Panc1 (cell line): ENCODE data around the gene TRIM25.
A peak's percentile ranks its signal among the peaks of the same experiment; 100 is the strongest.

Experiments
- POLR2AphosphoS5 ChIP-seq: IDR thresholded peaks from 2 replicates; pipeline ENCODE4 v1.6.1; 2012; ENCODE audit warnings: mild to moderate bottlenecking, low read depth, low read length, moderate library complexity
- SIN3A ChIP-seq: IDR thresholded peaks from 2 replicates; pipeline ENCODE4 v1.6.1; 2012; ENCODE audit warnings: low read depth, mild to moderate bottlenecking, low read length, moderate library complexity, borderline replicate concordance; ENCODE audit not compliant: insufficient read depth
- TF ChIP-seq, protein P1 (sequence below): fragments of 450-650 bp; IDR thresholded peaks from 2 replicates; pipeline ENCODE4 v1.5.1; 2017; ENCODE audit warnings: mild to moderate bottlenecking

DNA sequence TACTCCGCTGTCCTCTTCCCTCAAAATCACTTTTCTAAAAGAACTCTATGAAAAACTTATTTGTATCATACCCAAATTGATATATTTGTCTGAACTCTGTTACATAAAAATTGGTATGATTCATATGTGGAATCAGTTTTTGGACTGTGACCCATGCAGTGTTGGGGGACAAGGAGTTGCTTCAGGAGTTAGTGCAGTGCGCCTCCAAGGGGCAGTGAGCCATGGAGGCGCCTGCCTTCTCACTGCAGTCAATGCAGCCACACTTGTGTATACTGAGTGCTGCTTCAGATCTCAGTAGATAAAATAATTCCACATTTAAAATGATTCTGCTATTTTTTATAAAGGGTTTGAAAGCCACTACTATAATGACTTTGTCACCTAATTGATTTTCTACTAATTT lies 47.4 kb downstream of the TRIM25 start:
- TF ChIP-seq SIN3A, result no peak
- TF ChIP-seq POLR2AphosphoS5, result no peak
- TF ChIP-seq, protein P1, sequence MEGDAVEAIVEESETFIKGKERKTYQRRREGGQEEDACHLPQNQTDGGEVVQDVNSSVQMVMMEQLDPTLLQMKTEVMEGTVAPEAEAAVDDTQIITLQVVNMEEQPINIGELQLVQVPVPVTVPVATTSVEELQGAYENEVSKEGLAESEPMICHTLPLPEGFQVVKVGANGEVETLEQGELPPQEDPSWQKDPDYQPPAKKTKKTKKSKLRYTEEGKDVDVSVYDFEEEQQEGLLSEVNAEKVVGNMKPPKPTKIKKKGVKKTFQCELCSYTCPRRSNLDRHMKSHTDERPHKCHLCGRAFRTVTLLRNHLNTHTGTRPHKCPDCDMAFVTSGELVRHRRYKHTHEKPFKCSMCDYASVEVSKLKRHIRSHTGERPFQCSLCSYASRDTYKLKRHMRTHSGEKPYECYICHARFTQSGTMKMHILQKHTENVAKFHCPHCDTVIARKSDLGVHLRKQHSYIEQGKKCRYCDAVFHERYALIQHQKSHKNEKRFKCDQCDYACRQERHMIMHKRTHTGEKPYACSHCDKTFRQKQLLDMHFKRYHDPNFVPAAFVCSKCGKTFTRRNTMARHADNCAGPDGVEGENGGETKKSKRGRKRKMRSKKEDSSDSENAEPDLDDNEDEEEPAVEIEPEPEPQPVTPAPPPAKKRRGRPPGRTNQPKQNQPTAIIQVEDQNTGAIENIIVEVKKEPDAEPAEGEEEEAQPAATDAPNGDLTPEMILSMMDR, result peak; percentile 41
